NK-92 (cell line): Measurements from ENCODE around the gene NCCRP1.

Experiments used
- DNase-seq: peaks from one replicate; lab custom pipeline; 2025; ENCODE audit not compliant: unreplicated experiment; lab: John Stamatoyannopoulos, UW

The NCCRP1 gene

DNA sequence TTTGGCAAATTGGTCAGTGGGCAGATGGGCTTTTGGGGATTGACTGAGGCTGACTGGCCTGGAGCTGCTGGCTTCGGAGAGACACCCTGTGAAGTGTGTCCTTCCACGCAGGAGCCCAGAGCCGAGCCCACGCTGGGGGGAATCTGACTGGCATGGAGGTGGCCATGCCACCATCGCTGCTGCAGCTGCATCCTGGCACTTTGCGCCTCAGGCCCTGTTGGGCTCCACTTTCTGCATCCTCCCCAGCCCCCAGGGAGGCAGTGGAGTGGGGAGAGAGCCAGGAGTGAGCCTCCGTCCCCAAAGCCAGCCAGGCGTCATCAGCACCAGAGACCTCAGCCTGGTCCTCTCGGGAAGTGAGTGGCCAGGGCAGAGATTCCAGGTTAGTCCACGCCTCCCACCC is 17.0 kb upstream of the NCCRP1 start:
- DNase-seq, result no peak

DNA sequence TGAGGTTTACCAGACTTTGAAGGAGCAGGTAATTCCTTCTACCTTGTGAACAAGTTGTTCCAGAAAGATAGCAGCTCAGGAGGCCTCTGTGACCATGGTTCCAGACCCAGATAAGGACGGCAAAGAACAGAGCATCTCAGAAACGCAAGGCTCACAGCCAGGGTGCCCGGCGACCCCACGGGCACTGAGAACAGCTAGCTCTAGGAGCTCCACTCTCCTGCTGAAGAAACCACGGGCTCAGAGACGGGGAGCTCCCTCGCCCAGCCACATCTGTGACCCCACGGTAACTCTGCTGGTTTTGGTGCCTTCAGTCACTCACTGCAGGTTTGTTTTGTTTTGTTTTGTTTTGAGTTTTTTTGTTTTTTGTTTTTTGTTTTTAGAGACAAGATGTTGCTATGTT is 16.0 kb upstream of the NCCRP1 start:
- DNase-seq, result no peak

DNA sequence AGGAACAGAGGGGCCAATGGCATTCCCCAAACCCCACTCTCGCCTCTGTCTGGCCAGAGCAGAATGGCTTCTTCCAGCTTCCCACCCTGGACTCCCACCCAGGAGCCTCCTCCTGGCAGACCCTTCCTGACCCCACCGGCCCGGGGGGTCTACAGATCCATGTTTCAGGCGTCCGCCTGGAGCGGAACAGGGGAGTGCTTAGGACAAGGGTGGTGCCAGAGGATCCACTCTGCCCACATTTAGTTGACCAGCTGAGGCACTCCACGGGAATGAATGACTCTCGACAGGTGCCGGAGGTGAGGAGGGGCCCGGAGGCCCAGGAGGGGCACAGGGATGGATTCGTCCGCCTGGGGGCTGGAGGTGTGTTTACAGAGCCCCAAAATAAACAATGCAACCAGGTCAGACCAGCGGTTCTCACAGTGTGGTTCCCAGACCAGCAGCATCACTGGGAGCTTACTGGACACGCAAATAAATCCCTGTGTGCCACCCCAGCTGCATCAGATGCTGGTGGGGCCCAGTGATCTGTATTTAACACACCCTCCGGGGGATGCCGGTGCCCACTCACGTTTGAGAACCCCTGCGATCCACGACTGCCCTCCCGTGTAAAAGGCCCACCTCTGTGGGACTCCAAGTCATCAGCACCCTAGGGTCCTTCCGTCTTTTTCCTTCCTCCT is 15.1 kb upstream of the NCCRP1 start:
- DNase-seq, result no peak

DNA sequence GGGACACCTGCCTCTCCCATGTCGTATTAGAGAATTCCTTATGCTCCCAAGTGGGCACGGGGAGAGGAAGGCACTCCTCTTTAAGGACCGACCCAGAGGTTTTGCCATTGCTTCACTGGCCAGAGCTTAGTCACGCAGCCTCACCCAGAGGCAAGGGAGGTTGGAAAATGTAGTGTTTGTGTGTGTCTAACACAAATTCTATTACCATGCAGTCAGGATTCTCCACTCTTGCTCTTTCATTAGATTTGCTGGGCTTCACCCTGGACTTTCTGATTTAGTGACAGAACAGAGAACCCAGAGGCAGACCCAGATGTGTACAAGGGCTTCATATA is 14.6 kb upstream of the NCCRP1 start:
- no peak for DNase-seq

DNA sequence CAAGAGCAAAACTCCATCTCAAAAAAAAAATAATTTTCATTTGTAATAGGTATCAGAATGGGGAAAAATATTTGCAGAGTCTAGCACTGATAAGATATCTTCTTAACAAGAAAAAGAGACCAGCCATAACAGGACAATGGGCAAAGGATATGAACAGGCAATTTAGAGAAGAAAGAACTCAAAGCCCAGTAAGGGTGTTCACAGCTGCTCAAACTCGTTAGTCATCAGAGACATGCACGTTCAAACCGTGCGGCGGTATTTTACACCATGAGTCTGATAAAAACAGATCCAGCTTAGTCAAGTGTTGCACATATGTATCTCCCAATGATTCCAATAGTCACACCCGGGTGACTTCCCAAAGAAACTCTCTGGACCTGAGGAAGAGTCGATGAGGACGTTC is 13.7 kb upstream of the NCCRP1 start:
- DNase-seq, result no peak

DNA sequence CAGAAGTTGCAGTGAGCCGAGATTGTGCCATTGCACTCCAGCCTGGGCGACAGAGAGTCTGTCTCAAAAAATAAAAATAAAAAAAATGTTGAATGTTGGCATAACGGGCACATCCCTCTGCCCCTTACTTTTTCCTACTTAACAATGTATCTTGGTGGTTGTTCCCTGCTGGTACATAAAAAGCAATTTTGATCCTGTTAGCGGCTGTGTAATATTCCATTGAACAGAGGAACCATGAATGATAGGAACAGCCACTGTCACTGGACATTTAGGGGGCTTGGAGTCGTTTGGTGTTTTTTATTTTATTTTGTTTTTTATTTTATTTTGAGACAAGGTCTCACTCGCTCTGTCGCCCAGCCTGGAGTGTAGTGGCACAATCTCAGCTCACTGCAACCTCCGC is 10.4 kb upstream of the NCCRP1 start:
- no peak for DNase-seq

DNA sequence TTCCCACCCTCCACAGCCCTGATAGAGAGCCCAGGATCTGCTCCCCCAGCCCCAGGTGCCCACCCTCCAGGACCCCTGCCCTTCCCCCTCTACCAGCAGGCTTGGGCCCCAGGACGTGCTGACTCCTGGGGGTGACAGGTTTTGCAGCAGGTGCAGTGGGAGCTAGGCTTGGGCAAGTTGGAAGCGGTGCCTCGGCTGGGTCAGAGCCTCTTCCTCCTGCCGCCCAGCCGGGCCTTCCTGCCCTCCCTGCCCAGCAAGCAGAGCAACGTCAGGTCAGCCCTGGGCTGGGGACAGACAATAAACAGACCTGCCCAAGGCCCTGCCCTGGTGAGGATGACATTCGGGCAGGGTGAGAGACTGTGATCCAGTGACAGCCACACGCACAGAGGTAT is 9.2 kb upstream of the NCCRP1 start:
- DNase-seq, result no peak

DNA sequence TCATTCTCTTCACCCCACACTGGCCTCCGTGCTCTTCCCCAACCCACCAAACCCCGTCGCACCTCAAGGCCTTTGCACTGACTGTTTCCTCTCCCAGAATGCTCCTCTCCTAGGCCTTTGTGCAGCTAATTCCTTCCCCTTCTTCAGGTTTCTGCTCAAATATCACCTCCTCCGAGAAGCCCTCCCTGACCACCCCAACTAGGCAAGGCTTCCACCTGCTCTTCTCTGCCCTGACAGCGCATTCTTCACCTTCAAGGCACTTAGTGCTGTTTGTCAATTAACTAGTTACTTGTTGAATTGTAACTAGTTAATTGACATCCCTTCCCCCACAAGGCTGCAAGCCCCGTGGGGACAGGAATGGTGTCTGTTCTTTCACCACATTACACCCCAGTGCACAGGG is 7.8 kb upstream of the NCCRP1 start:
- DNase-seq, result no peak

DNA sequence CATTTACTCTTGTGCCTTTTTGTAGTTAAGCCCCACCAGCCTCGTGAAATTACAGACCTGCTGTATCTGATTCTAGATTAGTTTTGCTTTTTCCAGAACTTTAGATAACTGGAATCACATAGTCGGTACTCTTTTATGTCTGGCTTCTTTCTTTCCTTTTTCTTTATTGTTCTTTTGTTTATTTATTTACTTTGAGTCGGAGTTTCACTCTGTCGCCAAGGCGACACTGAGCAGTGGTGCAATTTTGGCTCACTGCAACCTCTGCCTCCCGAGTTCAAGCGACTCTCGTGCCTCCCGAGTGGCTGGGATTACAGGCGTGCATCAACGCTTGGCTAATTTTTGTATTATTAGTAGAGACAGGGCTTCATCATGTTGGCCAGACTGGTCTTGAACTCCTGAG is 6.0 kb upstream of the NCCRP1 start:
- DNase-seq, result no peak

DNA sequence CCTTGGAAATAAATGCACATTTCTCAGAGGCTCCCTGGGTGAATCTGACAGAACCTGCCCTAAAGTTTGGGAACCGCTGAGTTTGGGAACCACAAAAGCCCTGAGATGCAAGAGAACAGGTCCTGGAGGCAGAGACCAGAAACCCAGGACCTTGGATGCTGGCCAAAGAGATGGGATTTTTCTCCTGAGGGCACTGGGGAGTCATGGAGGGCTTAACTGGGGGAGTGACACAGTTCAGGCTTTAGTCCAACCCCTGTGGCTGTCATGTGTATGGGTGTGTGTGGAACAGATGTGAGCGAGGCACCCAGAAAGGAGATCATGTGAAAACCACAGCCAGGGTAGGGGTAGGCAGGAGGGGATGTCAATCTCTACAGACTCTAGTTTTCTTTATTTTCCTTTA is 3.9 kb upstream of the NCCRP1 start:
- DNase-seq, result no peak

DNA sequence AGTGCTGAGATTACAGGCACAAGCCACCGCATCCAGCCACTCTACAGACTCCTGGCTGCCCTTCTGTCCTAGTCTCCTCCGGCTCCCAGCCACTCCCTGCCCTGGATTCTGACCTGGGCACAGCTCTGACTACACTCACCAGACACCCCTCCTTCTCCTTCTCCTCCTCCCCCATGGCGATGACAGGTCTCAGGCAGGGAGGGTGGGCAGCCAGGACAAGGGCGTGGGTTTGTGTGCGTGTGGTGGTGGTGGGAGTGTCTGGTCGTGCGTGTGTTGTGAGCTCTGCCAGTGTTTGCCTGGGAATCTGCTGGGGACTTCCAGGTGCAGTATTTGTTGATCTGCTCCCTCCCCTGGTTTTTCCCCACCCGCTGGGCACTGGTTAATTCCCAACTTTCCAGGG is 3.0 kb upstream of the NCCRP1 start:
- no peak for DNase-seq

DNA sequence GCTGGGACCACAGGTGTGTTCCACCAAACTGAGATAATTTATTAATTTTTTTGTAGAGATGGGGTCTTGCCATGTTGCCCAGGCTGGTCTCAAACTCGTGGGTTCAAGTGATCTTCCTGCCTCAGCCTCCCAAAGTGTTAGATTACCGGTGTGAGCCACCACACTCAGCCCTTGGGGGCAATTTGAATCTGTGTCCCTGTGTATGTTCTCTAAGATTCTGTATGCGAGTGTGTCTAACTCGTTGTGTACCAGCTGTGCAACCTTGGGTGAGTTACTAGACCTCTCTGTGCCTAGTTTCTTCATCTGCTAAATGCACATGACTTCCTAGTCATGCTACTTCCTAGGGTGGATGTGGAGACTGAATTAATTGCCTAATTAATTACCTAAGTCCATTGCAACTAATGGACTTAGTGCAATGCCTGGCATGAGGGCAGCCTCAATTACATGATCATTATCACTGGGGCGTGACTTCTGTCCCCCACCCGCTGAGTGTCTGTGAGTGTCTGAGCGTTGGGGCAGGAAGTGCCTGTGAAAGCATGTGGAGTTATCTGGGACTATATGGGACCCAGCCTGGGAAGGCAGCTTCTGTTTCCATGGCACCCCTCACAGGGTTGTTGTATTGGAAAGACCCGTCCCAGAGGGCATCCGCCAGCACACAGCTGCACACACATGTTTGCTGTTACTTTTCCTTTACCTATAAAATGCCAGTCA is 1.8 kb upstream of the NCCRP1 start:
- DNase-seq, result no peak

DNA sequence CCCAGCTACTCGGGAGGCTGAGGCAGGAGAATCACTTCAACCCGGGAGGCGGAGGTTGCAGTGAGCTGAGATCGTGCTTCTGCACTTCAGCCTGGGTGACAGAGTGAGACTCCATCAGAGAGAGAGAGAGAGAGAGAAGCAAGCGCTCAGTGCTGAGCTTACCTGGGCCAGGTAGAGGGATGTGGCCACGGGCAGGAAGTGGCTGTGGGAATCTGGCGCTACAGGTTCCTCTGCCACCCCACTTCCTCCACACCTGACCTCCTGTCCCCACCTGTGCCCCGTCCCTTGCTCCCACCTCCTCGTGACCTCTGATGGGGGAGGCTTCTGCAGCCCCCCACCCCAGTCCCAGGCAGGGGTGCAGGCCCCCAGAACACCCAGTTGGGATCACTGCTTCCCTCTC is 1.0 kb upstream of the NCCRP1 start:
- DNase-seq, result no peak

DNA sequence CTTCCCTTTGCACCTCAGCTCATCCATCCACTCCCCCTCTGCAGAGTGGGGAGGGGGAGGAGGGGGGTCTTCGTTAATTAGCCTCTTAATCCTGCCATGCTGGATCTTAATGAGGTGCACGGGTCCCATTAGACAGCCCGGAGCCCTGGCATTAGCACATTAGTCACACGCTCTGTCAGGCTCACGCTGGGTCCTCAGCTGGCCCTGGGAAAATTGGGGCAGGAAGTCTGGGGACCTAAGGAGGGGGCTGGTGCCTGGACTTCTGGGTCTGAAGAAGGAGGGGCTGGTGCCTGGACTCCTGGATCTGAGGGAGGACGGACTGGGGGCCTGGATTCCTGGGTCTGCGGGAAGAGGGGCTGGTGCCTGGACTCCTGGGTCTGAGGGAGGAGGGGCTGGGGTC is 444 bp upstream of the NCCRP1 start:
- no peak for DNase-seq

DNA sequence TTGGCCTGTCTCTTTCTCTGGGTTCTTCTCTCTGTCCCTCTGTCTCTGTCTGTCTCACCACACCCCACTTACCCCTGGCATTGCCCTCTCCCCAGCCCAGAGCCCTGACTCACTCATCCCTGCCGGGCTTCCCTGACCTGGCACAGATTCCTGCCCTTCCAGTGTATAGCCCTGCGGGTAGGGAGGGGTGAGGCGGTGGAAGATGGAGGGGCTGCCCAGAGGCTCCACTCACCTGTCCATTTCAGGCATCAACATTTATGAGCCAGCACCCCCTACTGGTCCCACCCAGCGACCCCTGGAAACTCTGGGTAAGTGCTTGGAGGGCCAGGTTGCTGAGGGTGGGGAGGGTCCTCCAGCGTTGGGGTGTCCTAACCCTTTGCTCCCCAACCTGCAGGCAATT is 1.0 kb downstream of the NCCRP1 start:
- no peak for DNase-seq

DNA sequence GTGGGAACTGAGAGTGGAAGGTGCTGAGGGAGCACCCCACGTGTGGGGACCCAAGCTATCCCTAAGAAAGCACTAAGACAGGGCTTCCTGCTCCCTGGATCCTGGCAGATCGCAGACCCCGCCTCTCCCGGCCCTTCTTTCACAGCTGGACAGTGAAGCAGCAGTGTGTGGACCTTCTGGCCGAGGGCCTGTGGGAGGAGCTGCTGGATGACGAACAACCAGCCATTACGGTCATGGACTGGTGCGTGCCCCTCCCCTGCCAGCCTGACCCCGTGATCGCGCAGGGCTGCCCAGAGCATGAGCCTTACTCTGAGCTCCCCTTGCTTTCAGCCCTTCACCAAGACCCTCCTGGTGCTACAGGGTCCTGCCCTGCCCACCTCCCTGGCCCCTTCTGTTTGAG is 2.3 kb downstream of the NCCRP1 start:
- DNase-seq, result no peak

DNA sequence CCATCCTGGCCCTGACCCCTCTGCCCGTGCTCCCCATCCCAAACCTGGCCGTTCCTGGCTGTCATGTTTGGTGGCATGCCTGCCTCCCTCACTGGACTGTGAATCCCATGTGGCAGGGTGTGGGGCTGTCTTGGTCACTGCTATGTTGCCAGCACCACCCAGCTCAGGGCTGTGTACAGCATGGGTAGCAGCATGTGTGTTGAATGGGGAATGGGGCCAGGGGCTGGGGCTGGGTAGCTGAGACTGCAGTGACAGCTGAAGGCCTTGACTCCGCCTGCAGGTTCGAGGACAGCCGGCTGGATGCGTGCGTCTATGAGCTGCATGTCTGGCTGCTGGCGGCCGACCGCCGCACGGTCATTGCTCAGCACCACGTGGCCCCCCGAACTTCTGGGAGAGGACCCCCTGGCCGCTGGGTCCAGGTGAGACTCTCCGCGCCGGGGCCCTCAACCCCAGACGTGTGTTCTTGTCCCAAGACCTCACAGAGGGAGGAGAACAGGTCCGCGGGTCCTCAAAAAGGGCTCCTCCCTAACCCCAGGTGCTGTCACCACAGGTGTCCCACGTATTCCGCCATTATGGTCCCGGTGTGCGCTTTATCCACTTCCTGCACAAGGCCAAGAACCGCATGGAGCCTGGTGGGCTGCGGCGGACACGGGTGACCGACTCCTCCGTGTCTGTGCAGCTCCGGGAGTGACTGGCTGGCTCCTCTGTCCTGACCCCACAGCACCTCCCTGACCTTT is 3.5 kb downstream of the NCCRP1 start:
- DNase-seq, result no peak

DNA sequence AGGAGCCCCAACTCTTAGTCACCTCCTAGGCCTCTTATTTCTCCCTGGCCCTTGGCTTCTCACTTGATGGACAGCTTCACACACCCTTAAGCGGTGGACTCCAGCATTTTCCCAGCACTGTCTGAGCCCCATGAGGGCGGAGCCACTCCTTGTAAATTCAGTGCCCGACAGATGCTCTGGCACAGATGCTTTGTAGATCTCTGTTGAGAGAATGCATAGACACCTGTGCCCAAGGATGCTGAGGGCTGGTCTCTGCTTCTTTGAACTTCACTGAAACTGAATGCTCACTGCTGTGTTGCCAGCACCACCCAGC is 4.0 kb downstream of the NCCRP1 start:
- no peak for DNase-seq

DNA sequence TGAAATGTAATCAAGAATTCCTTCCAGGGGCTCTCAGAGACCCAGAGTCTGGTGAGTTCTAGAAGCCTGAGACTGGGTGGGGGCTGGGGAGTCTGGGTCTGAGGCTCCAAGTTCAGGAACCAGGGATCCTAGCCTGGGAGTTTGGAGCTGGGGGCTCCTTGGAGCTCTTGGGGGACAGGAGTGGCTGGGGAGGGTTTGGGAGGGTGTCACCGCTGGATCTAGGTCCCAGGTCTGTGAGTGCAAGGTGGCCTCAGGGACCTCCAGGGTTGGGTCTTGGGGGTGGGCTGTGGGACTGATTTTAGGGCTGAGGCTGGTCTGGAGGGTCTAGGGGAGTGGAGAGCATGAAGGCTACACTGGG is 6.2 kb downstream of the NCCRP1 start:
- no peak for DNase-seq

DNA sequence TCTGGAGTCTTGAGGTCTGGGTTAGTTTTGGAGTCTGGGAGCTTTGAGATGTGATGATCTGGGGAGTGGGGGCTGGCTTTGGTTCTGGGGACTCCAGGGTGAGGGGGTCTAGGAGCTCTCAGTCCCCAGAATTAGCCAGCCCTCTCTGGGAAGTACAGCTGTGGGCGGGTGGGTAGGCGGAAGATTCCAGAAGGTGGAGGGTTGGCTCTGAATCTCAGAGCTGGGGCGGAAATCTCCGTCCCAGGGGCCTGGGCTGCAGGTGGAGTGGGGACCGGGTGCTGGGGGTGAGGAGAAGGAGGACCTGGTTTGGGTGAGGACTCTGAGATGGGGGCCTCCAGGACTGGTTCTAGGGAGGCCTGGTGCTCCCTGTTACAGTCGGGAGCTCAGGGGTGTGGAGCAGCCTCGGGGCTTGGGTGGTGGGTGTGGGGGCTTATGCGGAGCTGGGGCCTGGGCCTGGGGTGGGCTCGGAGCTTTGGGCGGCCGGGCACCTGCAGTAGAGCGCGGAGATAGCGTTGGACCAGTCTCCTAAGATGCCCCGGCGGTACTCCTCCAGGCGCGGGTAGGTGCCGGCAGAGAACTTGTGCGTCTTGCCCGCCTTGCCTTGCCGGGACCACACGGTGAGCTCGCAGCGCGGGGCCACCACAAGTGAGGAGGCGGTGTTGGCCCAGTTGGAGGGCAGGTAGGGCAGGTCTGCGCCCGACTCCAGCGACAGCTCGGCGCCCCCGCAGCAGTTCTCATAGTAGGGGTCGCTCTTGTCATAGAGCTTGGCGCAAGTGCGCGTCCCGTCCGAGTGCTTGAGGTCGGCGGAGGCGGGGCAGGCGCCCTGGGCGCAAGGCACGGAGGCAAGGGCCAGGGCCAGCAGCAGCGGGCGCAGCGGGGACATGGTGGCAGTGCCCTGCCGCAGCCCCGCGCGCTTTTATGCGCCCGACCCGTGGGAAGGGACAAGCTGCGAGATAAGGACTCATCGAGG is 6.9 kb downstream of the NCCRP1 start, which contains the start of gene SYCN:
Gene SYCN (minus strand): TSS at position 892 of the 970 bp plus-strand sequence. CDS start 9 bp downstream, at position 883.
- DNase-seq, result no peak

DNA sequence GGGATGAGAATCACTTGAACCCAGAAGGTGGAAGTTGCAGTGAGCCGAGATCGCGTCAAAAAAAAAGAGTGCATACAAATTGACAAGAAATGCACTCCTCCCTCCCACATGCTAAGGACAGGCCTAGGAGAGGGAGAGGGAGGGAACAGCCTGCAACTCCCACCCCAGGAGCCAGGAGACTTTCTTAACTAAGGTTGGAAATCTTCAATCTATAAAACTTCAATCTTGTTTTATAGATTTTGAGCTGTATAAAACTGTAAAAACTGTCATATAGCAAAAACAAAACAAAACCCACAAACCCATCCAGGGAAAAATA is 8.6 kb downstream of the NCCRP1 start:
- no peak for DNase-seq

DNA sequence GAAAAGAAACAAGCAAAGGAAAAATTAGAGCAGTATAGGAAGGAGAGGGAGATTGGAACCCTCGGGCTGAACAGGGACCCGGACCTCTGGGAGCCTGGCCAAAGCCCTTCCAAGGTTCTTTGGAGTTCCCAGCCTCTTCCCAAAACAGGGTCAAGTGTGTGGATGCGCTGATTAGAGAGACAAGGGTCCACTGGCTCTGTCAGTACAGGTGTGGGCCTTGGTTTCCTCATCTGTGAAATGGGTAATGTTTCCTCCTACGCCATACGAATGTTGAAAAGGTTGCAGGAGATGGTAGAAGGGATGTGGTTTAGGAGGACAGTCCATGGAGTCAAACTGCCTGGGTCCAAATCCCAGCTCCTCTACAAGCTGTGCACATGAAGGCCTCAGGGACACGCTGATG is 9.4 kb downstream of the NCCRP1 start:
- no peak for DNase-seq
